Measurements from ENCODE around the gene CELF6.
"Not testable (repeated sequence)": the region's sequence is repeated elsewhere in the genome, so short reads cannot be mapped to it uniquely, and the experiment has no call there.

Gene CELF6

DNA sequence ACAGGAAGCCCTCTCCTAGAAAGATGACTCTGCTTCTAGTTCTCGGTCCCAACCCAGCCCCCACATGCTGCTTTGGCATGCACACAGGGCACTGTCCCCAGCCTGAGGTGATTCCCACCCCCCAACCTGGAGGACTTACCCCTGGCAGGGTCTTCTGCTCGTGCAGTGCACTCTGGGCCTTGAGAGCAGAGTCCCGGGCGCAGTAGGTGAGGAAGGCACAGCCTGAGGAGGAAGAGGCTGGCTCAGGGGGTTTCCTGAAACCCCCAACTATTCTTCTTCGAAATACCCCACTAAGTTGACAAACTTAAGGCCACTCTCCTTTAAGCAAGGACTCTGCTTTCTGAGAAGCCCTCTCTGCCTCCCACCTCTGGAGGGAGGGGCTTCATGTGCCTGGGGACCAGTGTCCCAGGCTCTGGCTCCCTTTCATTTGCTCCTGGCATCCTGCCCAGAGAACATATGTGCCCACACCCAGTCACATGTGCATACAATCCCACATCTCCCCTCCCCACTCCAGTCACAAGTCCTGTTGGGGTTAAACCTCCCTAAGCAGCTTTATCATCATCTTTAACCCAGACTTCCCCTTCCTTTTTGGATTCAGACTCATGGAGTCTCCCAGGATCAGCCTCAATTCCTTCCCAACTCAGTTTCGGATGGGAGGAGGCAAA is 4.1 kb downstream of the CELF6 start:
- FAIRE-seq: no peak

DNA sequence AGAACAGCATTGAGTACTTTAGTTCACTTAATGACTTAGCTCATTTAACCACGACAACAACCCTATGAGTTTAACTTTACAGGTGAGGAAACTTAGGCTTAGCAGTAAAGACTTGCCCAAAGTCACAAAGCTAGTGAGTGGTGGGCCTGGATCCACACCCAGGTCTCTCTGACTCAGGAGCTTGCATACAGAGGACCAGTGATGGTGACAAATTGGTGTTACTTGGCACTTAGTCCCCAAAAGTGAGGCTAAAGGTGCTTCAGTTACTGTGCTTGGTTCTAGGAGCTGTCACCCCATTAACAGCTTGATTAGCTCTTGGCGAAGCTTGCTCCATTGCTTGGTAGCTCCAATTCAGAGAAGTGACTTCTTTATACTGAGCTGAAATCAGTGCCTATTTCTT is 6.1 kb downstream of the CELF6 start:
- no peak for FAIRE-seq

DNA sequence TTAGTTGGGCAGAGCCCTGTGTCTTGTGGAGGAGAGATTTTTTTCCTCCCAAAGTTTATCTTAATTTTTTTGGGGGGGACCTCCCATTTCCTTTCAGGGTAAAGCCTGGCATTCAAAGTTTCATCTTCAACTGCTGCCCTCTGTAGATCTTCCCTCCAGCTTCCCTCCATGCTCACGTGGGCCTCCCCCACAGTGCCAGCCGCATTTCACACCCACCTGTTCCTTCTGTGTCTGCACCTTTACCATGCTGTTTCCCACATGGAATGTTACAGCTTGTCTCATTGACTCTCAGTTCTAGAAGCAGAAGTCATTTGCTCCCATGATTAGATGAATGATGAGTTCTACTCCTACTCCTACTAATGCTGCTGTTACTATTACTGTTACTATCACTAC is 6.5 kb downstream of the CELF6 start:
- FAIRE-seq: no peak

DNA sequence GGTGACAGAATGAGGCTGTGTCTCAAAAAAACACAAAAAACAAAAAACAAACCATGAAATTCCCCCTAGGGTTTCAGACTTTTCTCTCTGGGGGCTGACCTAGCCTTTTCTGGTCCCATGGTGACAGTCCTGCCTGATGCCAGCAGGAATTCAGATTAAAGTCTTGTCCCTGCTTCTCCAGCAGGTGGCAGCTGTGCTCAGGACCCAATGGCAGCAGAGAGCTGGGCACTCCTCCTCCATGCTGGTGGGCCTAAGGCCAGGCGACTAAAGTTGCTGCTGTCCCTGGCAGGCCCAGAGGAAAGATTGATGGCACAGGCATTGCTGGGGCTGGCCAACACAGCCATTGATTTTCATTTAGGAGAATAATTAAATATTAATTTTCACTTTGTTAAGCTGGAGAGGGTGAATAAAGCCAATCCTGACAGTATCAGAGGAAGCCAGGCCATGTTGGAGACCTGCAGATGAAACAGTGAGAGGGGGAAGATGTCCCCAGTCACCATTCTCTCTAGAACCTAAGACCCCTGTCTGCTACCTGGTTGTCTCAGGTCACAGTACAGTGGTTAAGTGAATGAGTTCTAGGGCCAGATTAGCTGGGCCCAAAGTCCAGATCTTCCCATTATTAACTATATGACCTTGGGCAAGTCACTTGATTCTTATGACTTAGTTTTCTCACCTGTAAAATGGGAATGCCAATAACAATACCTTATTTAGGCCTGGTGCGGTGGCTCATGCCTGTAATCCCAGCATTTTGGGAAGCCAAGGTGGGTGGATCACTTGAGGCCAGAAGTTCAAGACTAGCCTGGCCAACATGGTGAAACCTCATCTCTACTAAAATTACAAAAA is 7.1 kb downstream of the CELF6 start:
- peak; percentile 32 for FAIRE-seq

DNA sequence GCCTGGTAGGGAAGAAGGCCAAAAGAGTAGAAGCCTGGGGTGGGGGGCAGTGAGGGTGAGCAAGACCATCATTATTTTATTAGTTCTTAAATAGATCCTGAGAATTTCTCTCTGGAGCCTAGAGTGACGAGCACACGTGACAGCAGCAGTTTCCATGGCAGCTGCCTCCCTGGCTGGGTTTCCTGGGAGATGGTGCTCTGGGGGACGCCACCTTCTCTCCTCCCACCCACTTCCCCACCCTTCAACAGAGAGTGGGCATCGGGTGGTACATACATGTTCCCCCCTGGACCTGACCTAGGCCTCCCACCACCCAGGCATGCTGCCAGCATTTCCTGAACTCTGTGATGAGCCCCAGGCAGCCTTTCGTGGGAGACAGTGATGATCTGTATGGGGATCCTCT is 12.9 kb downstream of the CELF6 start:
- FAIRE-seq: no peak

DNA sequence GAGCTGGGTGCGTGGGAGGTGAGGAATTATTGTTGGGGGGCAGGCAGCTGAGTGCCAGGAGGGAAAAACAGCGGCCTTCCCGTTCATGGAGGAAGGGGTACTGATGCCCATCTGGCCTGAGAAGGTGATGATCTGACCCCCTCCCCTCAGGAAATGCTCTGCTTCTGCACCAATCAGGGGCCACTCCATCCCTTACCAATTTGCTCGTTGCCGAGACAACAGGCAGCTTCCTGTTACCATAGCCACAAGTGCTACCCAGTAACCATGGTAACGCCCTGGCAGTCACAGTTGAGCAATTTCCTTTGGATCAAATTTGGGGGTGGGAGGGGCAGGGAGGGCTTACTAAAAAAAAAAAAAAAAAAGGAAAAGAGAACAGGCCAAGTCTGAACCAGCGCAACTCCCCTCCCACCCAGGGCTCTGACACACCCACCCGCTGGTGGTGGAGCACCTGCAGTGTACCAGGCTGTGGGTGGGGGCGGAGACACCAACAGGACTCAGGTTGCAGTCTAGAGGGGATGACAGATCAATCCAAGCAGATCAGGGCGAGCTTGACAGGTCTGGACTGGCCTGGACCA is 13.7 kb downstream of the CELF6 start:
- FAIRE-seq: no peak

DNA sequence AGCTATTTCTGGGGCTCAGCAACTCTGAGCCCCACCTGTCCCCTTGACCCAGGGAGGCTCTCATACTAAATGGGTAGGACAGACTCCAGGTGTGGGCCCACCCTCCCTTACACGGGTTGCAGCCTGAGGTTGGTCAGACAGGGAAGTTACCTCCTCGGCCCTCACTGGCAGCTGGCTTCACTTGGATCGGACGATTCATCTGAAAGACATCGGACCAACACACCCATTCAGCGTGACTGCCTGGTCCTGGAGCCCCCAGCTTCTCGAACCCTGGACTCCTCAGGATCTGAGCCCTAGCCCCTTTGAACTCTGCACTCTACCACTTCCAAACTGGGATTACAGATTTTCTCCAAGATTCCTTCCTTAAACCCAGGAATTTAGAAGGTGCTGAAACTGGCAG is 15.4 kb downstream of the CELF6 start:
- FAIRE-seq: no peak

DNA sequence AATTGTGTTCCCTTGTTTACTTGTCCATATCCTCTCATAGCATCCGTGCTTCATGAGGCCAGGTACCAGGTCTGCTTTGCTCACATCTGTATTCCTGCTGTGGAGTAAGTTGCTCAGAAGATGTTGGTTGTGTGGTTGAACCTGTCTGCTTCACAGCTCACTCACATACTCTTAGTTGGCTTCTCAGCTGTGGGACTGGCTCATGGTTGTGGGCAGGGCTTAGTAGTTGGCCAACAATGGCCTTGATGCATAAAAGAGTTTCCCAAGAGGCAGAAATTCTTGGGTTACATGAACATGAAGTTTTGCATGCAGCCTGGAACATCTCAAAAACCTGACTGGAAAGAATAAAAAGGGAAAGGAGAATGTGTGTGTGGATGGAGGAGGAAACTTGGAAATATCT is 17.0 kb downstream of the CELF6 start:
- no peak for FAIRE-seq

DNA sequence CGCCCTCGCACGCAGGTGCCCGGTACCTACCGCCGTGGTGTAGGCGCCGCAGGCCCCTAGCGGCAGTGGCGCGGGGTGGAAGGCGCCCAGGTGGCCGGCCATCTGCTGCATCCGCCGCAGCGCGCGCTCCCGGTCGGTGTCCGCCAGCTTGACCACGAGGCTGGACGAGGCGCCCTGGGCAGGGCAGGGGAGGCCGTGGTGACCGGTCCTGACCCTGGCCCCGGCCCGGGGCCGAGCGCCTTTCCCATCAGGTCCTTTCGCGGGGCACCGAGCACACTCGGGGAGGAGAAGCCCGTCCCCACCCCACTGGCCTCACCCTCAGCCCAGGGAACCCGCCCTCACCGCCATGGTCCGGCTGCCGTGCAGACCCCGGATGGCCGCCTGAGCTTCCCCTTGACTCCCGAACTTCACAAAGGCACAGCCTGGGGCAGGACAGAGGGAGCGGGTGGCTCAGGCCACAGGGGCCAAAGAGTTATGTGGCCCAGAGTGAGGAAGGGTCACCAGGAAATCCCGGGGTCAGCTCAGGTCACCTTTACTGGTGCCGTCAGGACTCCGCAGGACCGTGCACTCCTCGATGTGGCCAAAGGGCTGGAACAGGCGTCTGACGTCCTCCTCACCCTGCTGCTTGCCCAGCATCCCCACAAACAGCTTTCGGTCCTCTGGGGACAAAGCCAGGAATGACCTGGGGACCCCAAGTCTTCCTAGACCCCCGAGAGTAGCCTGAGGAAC is 30.2 kb downstream of the CELF6 start:
- no peak for FAIRE-seq

DNA sequence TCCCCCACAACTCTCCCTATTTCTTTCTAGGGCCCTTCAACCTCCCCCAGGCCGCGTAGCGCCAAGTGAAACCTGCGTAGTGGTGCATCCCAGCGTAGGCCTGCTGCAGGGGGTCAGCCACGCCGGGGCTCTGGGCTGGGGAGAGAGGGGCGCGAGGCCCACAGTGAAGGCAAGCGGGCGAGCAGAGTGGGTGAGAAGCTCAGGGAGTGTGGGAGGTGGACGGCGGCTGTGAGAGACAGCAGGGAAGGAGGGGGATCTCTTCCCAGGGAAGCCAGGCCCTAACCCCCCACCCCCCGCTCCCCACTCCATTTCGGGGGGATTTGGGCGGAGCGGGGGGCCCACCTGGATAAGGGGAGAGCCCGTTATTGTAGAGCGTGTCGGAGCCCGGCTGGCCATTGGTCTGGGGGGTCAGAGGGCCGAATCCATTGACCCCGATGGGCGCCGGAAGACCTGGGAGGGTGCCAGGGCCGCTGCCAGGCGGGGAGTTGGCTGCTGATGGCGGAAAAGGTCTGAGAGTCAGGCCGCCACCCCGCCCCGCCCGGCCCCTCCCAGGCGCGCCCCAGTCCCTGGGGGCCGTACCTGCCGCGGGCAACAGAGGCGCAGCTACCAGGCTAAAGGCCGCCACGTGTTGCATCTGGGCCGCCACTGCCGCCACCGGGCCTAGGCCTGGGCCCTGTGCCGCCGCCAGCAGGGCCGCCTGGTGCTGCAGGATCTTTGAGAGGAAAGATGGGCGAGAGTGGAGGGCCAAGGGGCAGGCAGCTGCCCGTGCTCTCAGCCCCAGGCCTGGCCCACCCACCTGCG is 31.0 kb downstream of the CELF6 start:
- no peak for FAIRE-seq

DNA sequence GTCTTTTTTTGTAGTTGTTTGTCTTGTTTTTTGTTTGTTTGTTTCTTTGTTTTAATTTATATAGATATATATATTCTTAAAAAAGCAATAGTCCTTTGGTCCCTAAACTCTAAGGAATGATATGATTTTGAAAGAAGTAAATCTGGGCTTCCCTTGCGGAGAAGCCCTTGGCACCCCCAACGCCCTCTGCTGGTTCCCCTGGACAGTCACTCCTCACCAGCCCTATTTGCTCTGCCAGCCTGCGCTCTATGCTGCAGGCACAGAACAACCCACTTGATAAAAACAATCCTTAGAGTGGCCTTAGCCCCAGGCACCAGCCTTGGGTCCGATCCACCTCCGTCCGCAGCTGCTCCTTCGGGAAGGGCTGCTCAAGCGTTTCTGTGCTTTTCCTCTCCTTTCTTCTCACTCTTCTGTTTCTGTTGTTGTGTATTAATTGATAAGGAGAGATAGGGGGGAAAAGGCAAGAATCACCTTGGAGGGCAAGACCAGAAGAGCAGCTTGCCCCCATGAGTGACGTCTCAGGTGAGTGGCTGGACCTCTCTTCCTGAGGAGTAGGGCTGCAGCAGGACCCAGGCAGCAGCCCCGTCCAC is 33.9 kb downstream of the CELF6 start:
- no peak for FAIRE-seq

DNA sequence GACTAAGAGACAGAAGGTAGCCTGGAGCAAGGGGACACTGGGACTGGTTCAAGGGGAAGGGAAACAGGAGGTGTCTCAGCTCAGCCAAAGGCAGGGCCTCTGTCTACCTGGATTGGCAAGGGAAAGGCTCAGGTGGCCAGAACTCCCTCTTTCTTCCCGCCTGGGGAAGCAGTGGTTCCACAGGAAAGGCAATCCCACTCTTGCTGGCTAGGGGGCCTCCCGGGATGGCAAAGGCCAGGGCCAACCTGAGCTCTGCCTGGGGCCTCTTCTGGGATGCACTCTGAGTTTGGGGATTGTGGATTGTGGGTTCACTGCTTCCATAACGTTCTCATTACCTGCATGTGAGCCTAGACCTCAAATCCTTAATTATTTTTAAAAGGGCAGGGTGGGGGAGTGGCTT is 34.6 kb downstream of the CELF6 start:
- FAIRE-seq: no peak

DNA sequence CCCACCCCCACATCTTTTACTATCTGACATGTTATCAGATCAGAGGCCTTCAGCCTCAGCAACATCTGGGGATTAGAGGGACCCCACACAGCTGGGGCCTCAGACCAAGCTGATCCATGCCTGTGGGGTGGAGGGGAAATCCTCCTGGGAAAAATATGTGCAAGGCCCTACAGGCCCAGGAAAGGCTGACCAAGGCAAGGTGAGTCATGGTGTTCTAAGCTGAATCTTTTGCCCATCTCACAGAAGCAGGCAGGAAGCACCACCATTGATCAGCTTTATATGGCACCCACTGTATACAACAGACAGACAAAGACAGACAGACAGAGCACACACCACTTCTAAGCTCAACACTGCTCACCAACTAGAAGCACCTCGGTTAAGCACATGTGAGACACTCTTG is 35.2 kb downstream of the CELF6 start:
- no peak for FAIRE-seq

DNA sequence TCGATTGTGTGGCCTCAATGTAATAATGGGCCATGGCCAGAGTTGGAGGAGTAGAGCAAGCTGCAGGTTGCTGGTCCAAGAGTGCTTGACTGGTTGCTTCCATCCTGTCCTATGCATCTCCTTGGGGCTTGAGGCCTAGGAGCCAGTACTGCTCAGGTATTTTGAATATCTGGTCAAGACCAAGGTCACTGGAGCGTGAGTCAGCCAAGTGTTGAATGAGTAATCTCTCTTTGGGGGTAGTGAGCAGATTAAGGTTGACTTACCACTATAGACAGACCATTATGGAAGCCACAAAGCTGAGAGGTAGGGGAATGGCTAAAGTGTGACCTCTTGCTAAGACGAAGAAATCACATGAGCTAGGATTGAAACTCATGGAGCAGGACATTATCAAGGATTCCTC is 38.2 kb downstream of the CELF6 start:
- no peak for FAIRE-seq

DNA sequence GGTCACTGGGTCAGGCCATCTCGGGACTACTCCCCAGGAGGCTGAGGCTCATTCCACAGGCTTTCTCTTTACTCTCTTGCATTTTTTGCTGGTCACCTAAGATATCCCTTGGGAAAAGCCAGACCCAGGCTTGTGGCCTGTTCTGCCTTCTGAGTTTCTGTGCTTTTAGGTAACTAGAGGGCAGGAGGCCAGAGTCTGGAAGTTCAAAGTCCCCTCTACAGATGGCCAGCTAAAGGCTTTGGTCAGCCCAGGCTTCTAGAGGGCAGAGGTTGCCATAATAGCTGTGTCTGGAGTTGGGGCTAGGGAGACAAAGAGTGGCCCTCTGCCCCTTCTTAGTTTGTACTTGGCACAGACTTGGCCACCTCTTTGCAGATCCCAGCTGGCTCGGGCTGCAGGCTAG is 39.2 kb downstream of the CELF6 start:
- no peak for FAIRE-seq

DNA sequence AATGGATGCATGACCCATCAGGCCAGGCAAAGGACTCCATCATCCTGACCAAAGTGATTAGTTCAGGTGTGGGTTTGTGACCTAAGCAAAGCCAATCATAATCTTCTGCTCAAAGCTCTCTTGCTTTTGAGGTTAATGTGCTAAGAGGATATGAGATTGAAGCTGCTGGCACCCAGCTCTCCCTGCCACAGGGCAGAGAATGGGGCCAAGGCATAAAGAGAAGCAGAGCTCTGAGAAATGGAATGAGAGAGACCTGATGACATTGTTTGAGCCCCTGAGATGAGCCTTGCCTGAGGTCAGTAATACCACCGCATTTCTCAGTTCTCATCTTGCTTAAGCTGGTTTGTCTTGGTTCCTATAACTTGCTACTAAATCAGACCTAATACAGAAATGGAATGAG is 41.2 kb downstream of the CELF6 start:
- FAIRE-seq: no peak

DNA sequence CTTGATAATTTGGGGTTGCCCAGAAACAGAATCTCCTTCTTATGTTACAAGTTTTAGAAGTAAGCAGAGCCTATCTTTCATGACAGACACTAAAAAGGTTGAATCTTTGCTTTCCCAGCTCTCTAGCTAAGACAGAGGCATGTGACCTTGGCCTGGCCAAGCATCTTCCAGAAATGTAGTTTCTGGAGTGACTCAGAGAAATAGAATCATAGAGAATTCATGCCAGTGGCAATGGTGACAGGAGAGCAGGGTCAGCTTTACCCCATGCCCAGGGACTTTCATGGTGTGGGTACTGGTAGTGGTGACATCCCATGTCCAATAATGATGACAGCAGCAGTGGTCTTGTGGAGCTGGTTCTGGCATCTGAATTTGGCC is 43.6 kb downstream of the CELF6 start:
- FAIRE-seq: no peak

DNA sequence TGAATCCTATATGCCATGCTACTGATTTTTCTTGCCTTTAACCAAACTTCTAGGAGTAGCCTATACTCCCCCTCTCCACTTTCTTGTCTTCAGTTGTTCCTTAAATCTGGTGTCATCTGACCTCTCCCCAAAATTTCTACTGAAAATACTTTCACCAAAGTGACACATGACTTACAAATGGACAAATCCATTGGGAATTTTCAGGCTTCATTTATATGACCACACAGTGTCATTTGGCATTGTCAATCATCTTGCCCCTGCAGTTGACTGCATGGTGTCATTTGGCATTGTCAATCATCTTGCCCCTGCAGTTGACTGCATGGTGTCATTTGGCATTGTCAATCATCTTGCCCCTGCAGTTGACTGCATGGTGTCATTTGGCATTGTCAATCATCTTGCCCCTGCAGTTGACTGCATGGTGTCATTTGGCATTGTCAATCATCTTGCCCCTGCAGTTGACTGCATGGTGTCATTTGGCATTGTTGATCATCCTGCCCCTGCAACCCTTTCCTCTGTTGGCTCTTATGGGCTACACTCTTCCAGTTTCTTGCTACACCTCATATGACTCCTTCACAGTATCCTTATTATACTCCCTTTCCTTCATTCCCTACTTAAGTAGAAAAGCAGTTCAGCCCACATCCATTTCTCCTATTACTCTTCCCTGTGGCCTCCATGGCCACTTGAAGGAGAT is 44.2 kb downstream of the CELF6 start:
- not testable (repeated sequence) for FAIRE-seq

DNA sequence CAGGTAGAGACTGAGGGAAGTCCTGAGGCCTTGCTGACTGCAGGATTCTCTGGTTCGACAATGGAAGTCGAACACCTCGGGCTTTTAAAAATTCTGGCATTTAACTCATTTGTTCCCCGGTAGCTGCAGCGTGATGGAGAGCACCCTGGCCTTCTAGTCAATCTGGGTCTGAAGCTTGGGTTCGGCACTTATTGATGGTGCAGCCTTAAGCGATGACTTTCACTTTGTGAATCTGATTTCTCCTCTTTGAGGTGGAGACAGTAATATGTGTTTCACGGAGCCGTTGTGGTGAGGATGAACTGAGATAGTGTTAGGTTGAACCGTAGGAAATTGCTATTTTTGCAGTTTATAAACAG is 47.0 kb downstream of the CELF6 start:
- FAIRE-seq: no peak

DNA sequence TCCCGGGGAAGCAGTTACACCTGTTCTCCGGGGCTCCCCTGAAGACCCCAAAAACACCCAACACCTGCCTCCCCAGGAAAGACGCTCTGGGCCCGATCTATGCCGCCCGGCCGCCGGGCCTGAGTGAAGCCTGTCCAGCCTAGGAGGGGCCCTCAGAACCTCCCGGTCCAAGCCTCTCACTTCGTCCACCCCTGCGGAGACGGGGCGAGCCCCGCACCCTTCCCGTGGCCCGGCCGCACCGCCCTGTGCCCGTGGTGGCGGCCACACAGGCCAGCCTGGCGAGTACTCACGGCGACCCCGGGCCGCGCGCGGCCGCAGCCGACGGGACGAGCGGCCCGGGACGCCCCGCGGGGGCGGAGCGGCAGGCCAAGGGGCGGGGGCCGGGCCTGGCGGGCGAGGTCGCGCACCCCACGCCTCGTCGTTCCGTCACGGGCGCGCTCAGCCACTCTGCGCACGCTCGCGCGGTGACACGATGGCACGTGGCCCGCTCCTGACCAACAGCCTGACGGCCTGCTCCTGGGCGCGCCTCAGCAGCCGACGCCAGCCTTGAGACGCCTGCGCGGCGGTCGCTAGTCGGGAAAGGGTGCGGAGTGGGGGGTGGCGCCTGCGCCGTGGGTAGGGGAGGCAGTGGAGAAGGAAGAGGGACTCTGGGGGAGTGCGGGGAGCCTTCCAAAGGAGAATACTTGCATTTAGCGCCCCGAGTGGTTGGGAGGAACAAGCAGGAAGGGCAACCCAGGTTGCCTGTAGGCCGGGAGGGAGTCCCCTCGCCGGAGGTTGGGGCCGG is 47.6 kb downstream of the CELF6 start, which contains the start of gene PARP6:
TSS of gene PARP6 (minus strand) at position 342 of the 784 bp plus-strand sequence. CDS start 5,077 bp downstream, outside the sequence.
- no peak for FAIRE-seq

DNA sequence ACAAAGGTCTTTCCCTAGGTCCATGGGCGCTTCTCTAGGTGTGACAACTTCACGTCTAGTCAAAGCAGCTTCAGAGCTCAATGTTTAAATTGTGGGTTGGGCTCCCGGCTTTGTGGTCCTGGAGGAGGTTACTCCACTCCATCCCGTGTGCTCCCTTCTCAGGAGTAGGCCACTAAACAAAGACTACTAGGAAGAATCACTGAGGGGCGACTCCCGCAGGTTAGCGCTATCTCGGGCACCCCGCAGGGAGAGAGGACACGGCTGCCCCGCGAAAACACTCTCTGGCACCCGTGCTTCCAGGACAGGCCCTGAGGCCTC is 48.1 kb downstream of the CELF6 start:
- no peak for FAIRE-seq

All from TTC549 (cell line).